C4-2B (cell line): ENCODE results near the gene NOTO.
A peak's percentile ranks its signal among the peaks of the same experiment; 100 is the strongest.

Experiments used
- H3K27ac ChIP-seq: fragments of 450-650 bp; 2 replicates; pipeline ENCODE4 v1.5.1; 2017
- ZFX ChIP-seq: fragments of 450-650 bp; IDR thresholded peaks from 2 replicates; pipeline ENCODE4 v1.6.1; 2017
- TF ChIP-seq, protein P1 (sequence below): fragments of 450-650 bp; conservative IDR thresholded peaks from 2 replicates; pipeline ENCODE4 v1.5.1; 2017; ENCODE audit warnings: mild to moderate bottlenecking

The NOTO gene

DNA sequence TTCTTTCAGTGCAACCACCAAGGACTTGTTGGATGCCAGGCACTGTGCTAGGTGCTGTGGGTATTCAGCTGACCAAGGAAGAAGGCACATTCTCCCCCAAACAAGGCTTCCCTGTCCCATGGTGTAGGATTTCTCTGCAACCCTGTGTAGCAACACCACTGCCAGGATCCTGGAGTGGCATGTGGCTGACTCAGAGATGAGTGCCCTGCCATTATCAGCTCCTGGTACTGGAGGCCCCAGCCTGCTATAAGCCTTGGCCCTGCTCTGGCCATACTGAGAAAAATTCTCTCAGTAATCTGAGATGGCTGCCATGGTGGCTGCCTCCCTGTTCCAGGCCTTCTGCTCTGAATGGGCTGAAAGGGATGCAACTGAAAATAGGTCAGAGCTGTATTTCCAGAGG is 15.9 kb downstream of the NOTO start:
- H3K27ac ChIP-seq: no peak overlapping the region
- no peak for TF ChIP-seq ZFX
- TF ChIP-seq, protein P1, sequence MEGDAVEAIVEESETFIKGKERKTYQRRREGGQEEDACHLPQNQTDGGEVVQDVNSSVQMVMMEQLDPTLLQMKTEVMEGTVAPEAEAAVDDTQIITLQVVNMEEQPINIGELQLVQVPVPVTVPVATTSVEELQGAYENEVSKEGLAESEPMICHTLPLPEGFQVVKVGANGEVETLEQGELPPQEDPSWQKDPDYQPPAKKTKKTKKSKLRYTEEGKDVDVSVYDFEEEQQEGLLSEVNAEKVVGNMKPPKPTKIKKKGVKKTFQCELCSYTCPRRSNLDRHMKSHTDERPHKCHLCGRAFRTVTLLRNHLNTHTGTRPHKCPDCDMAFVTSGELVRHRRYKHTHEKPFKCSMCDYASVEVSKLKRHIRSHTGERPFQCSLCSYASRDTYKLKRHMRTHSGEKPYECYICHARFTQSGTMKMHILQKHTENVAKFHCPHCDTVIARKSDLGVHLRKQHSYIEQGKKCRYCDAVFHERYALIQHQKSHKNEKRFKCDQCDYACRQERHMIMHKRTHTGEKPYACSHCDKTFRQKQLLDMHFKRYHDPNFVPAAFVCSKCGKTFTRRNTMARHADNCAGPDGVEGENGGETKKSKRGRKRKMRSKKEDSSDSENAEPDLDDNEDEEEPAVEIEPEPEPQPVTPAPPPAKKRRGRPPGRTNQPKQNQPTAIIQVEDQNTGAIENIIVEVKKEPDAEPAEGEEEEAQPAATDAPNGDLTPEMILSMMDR: no peak

DNA sequence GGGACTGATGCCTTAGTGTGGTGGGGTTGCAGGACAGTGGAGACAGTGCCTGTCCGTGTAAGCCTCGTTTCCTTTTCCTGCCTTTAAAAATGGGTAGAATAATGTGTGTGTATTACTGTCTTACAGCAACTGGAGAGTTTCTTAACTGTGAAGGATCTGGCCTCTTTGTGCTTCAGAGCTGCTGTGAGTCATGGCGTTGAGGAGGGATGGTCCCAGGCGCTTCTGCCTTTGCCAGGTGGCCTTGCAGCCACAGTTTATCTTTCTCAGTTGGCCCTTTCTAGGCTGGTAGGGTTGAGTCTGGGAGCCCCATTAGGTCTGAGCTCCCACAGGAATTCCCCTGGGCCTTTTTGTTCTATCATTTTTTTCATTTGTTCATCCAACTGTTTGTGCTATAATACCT is 21.4 kb downstream of the NOTO start:
- no peak for TF ChIP-seq ZFX
- TF ChIP-seq, protein P1: no peak
- no peak overlapping the region for H3K27ac ChIP-seq

GRCh38 chr2:73225513-73226360 is 23.4 kb downstream of the NOTO start:
- no peak overlapping the region for H3K27ac ChIP-seq
- no peak for TF ChIP-seq ZFX
- TF ChIP-seq, protein P1: no peak

DNA sequence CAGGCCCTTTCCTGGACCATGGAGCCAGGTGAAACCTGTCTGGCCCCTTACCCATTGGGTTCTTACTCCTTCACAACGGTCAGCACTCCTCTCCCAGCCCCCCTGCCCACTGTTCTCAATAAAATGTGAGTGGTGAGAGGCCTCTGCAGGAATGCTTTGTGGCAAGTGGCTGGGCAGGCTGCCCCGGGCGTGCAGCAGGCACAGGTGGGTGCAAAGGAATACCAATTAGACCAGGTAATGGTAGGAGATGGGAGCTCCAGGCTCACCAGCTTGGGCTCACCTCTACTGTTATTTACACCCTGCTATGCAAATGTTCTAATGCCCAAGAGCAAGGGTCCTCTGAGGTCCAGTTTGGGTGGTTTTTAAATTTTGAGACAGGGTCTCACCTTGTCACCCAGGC is 24.7 kb downstream of the NOTO start:
- no peak for TF ChIP-seq ZFX
- TF ChIP-seq, protein P1: no peak
- no peak overlapping the region for H3K27ac ChIP-seq

GRCh38 chr2:73228631-73229030 is 26.3 kb downstream of the NOTO start:
- no peak overlapping the region for H3K27ac ChIP-seq
- no peak for TF ChIP-seq ZFX
- TF ChIP-seq, protein P1: no peak

GRCh38 chr2:73232403-73233153 is 30.2 kb downstream of the NOTO start:
- peak overlapping the region; percentile 92 for H3K27ac ChIP-seq
- TF ChIP-seq, protein P1: no peak; the same call in 1 of the 2 replicates
- TF ChIP-seq ZFX: no peak
